OCI-LY7 (cell line): ENCODE results near the gene MED27. TPM values are rescaled to one million over a fixed set of nuclear protein-coding genes. Genes with fewer than 3 reads are reported as not detected.

Source experiments
- BruUV-seq: library from RNA; stranded (reverse); fragments of 400-500 nt; replicated peaks from 2 replicates; lab custom pipeline; 2021; lab: Mats Ljungman, UMichigan
- CTCF ChIA-PET: fragments of 300-600 bp; sonication (Branson Sonifier 250); formaldehyde crosslinking; loops from one replicate; lab custom pipeline; 2022; ENCODE audit warnings: antibody characterized with exemption; ENCODE audit not compliant: unreplicated experiment; lab: Charles Lee
- POLR2A ChIA-PET: fragments of 300-600 bp; sonication (Branson Sonifier 250); formaldehyde crosslinking; loops from one replicate; lab custom pipeline; 2022; ENCODE audit warnings: antibody characterized with exemption; lab: Charles Lee
- DNase-seq: peaks from one replicate; pipeline ENCODE4 v3.0.0-alpha.2; 2015; ENCODE audit warnings: low spot score
- H2AFZ ChIP-seq: fragments of 200-600 bp; sonication (generic), shearing (Covaris generic); 2 replicates; pipeline ENCODE4 v1.6.1; 2014; ENCODE audit warnings: mild to moderate bottlenecking, antibody characterized with exemption, low read length, moderate library complexity
- H3K27ac ChIP-seq: fragments of 200-600 bp; sonication (generic); 2 replicates; pipeline ENCODE4 v1.5.1; 2014; ENCODE audit warnings: mixed run types, low read depth, mild to moderate bottlenecking, moderate library complexity, low read length, inconsistent platforms; ENCODE audit not compliant: poor library complexity, severe bottlenecking
- H3K36me3 ChIP-seq: fragments of 200-600 bp; sonication (generic); 2 replicates; pipeline ENCODE4 v1.6.1; 2014; ENCODE audit warnings: mild to moderate bottlenecking, antibody characterized with exemption, low read length, moderate library complexity, mixed read lengths; ENCODE audit not compliant: insufficient read depth
- H3K4me1 ChIP-seq: fragments of 200-600 bp; sonication (generic); 2 replicates; pipeline ENCODE4 v1.5.1; 2014; ENCODE audit warnings: mild to moderate bottlenecking, low read length; ENCODE audit not compliant: insufficient read depth, poor library complexity, severe bottlenecking
- H3K4me2 ChIP-seq: fragments of 200-600 bp; sonication (generic); 2 replicates; pipeline ENCODE4 v1.6.1; 2014; ENCODE audit warnings: mild to moderate bottlenecking, low read length
- H3K4me3 ChIP-seq: fragments of 200-600 bp; sonication (generic); 2 replicates; pipeline ENCODE4 v1.5.1; 2014; ENCODE audit warnings: mild to moderate bottlenecking, low read depth, low read length; ENCODE audit not compliant: poor library complexity, severe bottlenecking
- H3K79me2 ChIP-seq: fragments of 200-600 bp; sonication (generic); 2 replicates; pipeline ENCODE4 v1.6.1; 2016; ENCODE audit warnings: low read depth, mild to moderate bottlenecking, low read length, moderate library complexity, mixed read lengths; ENCODE audit not compliant: insufficient read depth
- H3K9me2 ChIP-seq: fragments of 200-600 bp; sonication (generic); 2 replicates; pipeline ENCODE4 v1.6.1; 2016; ENCODE audit warnings: mild to moderate bottlenecking, low read length, mixed read lengths; ENCODE audit not compliant: insufficient read depth
- H3K9me3 ChIP-seq: fragments of 200-600 bp; sonication (generic); 2 replicates; pipeline ENCODE4 v1.6.1; 2014; ENCODE audit warnings: mild to moderate bottlenecking, mixed run types, low read length, mixed read lengths
- H4K20me1 ChIP-seq: fragments of 200-600 bp; sonication (generic); 2 replicates; pipeline ENCODE4 v1.6.1; 2014; ENCODE audit warnings: mild to moderate bottlenecking, antibody characterized with exemption, low read length, moderate library complexity, mixed read lengths; ENCODE audit not compliant: insufficient read depth
- EZH2phosphoT487 ChIP-seq: fragments of 200-600 bp; sonication (generic); IDR thresholded peaks from 2 replicates; pipeline ENCODE4 v1.6.1; 2018; ENCODE audit warnings: low read depth, borderline replicate concordance, mild to moderate bottlenecking, mixed run types, antibody characterized with exemption, low read length, moderate library complexity, mixed read lengths
- intact Hi-C: fragments of 100-400 bp; cut with micrococcal nuclease; formaldehyde crosslinking; loops from one replicate; pipeline ENCODE4 v1.10.0; 2022; ENCODE audit not compliant: unreplicated experiment
- total RNA-seq, 2 experiments: library from RNA; depleted of rRNA in 1 of 2; stranded (reverse); fragments of >200 nt in 1 of 2; shearing (Covaris generic) in 1 of 2; gene quantifications; 2 replicates each; pipeline ENCODE4 v1.2.3, GENCODE V29; 2014 to 2022
- TF ChIP-seq, protein P1 (sequence below): fragments of 200-600 bp; sonication (generic); conservative IDR thresholded peaks from 2 replicates; pipeline ENCODE4 v1.5.1; 2014; ENCODE audit warnings: mild to moderate bottlenecking, antibody characterized with exemption, low read length, moderate library complexity, mixed read lengths

The MED27 gene
- total RNA-seq, 2 experiments from 2014 or later: 23.1 to 32.6 TPM

DNA sequence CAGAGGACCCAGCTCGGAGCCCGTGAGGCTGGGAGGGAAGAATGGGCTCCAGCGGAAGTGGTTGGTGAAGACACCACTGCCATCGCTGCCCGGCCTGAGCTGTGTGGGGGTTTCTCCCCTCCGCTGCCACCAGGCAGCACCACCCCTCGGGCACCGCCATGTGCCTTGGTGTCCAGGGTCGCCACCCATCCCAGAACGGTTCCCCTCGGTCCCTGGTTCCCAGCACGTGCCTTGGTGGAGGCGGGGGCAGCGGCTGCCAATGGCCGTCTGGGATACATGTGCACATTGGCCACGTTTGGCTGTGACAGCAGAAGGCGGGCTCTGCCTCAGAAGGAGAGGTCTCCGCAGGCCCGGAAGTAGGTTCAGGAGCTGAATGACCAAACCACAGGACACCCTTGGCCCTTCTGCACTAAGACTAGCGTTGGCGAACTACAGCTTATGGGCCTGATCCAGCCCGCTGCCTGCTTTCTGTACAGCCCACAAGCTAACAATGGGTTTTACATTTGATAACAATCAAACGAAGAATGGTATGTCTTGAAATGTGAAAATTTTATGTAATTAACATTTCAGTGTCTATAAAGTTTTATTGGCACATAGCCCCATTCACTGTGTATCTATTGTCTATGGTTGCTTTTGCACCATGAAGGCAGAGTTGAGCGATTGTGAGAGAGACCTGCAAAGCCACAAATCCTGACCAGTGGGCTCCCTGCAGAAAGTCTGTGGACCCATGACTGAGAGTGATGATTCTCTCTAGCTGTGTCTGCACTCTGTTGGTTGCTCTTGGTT is 248.1 kb downstream of the MED27 start:
- no peaks in the 10 kb centered on the region for H3K9me2 ChIP-seq
- H2AFZ ChIP-seq: no peak overlapping the region
- H3K9me3 ChIP-seq: no peaks in the 10 kb centered on the region
- H3K36me3 ChIP-seq: no peaks in the 10 kb centered on the region
- no peak overlapping the region for H3K4me2 ChIP-seq
- H4K20me1 ChIP-seq: no peaks in the 10 kb centered on the region
- H3K79me2 ChIP-seq: no peaks in the 10 kb centered on the region
- TF ChIP-seq, protein P1, sequence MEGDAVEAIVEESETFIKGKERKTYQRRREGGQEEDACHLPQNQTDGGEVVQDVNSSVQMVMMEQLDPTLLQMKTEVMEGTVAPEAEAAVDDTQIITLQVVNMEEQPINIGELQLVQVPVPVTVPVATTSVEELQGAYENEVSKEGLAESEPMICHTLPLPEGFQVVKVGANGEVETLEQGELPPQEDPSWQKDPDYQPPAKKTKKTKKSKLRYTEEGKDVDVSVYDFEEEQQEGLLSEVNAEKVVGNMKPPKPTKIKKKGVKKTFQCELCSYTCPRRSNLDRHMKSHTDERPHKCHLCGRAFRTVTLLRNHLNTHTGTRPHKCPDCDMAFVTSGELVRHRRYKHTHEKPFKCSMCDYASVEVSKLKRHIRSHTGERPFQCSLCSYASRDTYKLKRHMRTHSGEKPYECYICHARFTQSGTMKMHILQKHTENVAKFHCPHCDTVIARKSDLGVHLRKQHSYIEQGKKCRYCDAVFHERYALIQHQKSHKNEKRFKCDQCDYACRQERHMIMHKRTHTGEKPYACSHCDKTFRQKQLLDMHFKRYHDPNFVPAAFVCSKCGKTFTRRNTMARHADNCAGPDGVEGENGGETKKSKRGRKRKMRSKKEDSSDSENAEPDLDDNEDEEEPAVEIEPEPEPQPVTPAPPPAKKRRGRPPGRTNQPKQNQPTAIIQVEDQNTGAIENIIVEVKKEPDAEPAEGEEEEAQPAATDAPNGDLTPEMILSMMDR: no peak
- no peak for TF ChIP-seq EZH2phosphoT487
- BruUV-seq: no TSS peak
- H3K4me3 ChIP-seq: no peak overlapping the region
- no peaks in the 10 kb centered on the region for H3K4me1 ChIP-seq
- intact Hi-C loops: no loop called here
- DNase-seq: no peak
- no peak overlapping the region for H3K27ac ChIP-seq
- ChIA-PET CTCF (no interaction called here), POLR2A (no interaction called here)

DNA sequence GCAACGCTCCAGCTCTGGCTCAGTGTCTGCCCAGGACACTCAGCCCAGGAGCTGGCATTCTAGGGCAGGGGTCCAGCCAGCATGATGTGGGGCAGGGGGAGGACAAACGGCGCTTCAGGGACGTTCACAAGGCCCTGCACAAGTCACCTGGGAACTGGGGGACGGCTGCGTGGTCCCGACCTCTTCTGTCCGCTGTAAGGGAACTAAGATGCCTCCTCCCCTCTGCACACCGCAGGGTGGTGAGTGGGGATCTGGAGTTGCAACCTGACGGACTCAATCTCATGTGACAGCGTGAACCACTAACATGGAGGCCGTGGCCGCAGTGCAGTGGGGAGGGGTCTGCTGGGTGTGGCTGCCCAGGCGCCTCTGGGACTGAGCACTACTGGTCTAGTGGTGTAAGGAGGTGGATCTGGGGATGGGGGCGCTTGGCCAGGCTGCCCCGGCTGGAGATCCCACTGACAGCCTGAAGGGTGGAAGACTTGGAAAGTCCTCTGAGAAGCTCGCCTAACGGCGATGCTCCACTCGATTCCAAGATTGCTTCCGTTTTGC is 251.8 kb downstream of the MED27 start:
- Histone ChIP-seq H3K9me3 (no peaks in the 10 kb centered on the region), H3K4me1 (no peaks in the 10 kb centered on the region), H3K4me3 (no peak overlapping the region), H3K36me3 (no peaks in the 10 kb centered on the region), H3K79me2 (no peaks in the 10 kb centered on the region), H3K9me2 (no peaks in the 10 kb centered on the region), H3K27ac (no peak overlapping the region), H2AFZ (no peak overlapping the region), H3K4me2 (no peak overlapping the region), H4K20me1 (no peaks in the 10 kb centered on the region)
- TF ChIP-seq, protein P1: no peak
- no peak for TF ChIP-seq EZH2phosphoT487
- DNase-seq: no peak
- intact Hi-C loops: no loop called here
- POLR2A ChIA-PET: no interaction called here
- no TSS peak for BruUV-seq
- CTCF ChIA-PET: no interaction called here
